Neural cell (in vitro differentiated cells): ENCODE results near the gene PRKCD. TPM values are rescaled to one million over a fixed set of nuclear protein-coding genes. Genes with fewer than 3 reads are reported as not detected.

Experiments used
- H2AFZ ChIP-seq: fragments of 200-600, 300-800 bp; sonication (generic), shearing (Covaris generic); 2 replicates; pipeline ENCODE4 v1.6.0; 2014; ENCODE audit warnings: low read depth, mild to moderate bottlenecking, antibody characterized with exemption, low read length, moderate library complexity
- H3F3A ChIP-seq: fragments of 200-600 bp; shearing (Covaris generic); 2 replicates; pipeline ENCODE4 v1.6.1; 2016; ENCODE audit warnings: mild to moderate bottlenecking, moderate library complexity, mixed read lengths, antibody characterized with exemption, low read length; ENCODE audit not compliant: insufficient read depth, poor library complexity, severe bottlenecking
- H3K27ac ChIP-seq: fragments of 200-600, 300-800 bp; sonication (generic), shearing (Covaris generic); 2 replicates; pipeline ENCODE4 v1.5.1; 2014; ENCODE audit warnings: mild to moderate bottlenecking, low read length, moderate library complexity
- H3K27me3 ChIP-seq: fragments of 300-800, 200-600 bp; sonication (generic), shearing (Covaris generic); 2 replicates; pipeline ENCODE4 v1.6.0; 2014; ENCODE audit warnings: mild to moderate bottlenecking, low read depth, low read length, moderate library complexity; ENCODE audit not compliant: insufficient read depth
- H3K36me3 ChIP-seq: fragments of 300-800, 200-600 bp; sonication (generic), shearing (Covaris generic); 2 replicates; pipeline ENCODE4 v1.5.1; 2014; ENCODE audit warnings: mild to moderate bottlenecking, antibody characterized with exemption, low read length, moderate library complexity; ENCODE audit not compliant: insufficient read depth
- H3K4me2 ChIP-seq: fragments of 300-800, 200-600 bp; sonication (generic), shearing (Covaris generic); 2 replicates; pipeline ENCODE4 v1.6.0; 2014; ENCODE audit warnings: mild to moderate bottlenecking, low read length
- H3K4me3 ChIP-seq: fragments of 300-800, 200-600 bp; sonication (generic), shearing (Covaris generic); 2 replicates; pipeline ENCODE4 v1.5.1; 2014; ENCODE audit warnings: mild to moderate bottlenecking, low read length, moderate library complexity
- H3K79me2 ChIP-seq: fragments of 200-600 bp; shearing (Covaris generic); replicated peaks from 2 replicates; pipeline ENCODE4 v1.6.0; 2014; ENCODE audit warnings: mild to moderate bottlenecking, low read length, moderate library complexity; ENCODE audit not compliant: insufficient read depth
- H3K9ac ChIP-seq: fragments of 300-800, 200-600 bp; sonication (generic), shearing (Covaris generic); 2 replicates; pipeline ENCODE4 v1.6.1; 2016; ENCODE audit warnings: mild to moderate bottlenecking, low read length, mixed read lengths
- H3K9me2 ChIP-seq: fragments of 200-600 bp; shearing (Covaris generic); 2 replicates; pipeline ENCODE4 v1.6.1; 2016; ENCODE audit warnings: mild to moderate bottlenecking, low read length, mixed read lengths; ENCODE audit not compliant: insufficient read depth
- H3K9me3 ChIP-seq: fragments of 200-600, 300-800 bp; sonication (generic), shearing (Covaris generic); 2 replicates; pipeline ENCODE4 v1.6.1; 2016; ENCODE audit warnings: mild to moderate bottlenecking, mixed run types, low read length, moderate library complexity, mixed read lengths
- H4K20me1 ChIP-seq: fragments of 200-600 bp; shearing (Covaris generic); 2 replicates; pipeline ENCODE4 v1.6.1; 2016; ENCODE audit warnings: mild to moderate bottlenecking, mixed run types; ENCODE audit not compliant: insufficient read depth
- CTCF ChIP-seq: fragments of 450-650 bp; IDR thresholded peaks from 2 replicates; pipeline ENCODE4 v1.5.1; 2014; ENCODE audit warnings: antibody characterized with exemption, mild to moderate bottlenecking, moderate library complexity; ENCODE audit not compliant: poor library complexity, severe bottlenecking
- EP300 ChIP-seq: fragments of 450-650 bp; conservative IDR thresholded peaks from 2 replicates; pipeline ENCODE4 v1.6.1; 2014; ENCODE audit warnings: antibody characterized with exemption, mild to moderate bottlenecking, moderate library complexity; ENCODE audit not compliant: poor library complexity, severe bottlenecking
- EZH2 ChIP-seq: fragments of 200-600, 300-800 bp; shearing (Covaris generic), sonication (generic); IDR thresholded peaks from 2 replicates; pipeline ENCODE4 v1.6.1; 2014; ENCODE audit warnings: antibody characterized with exemption, low read length, borderline replicate concordance, mild to moderate bottlenecking; ENCODE audit not compliant: insufficient read depth, poor library complexity, severe bottlenecking
- MXI1 ChIP-seq: fragments of 450-650 bp; conservative IDR thresholded peaks from 2 replicates; pipeline ENCODE4 v1.6.1; 2014; ENCODE audit warnings: antibody characterized with exemption, mild to moderate bottlenecking; ENCODE audit not compliant: poor library complexity, severe bottlenecking
- POLR2AphosphoS5 ChIP-seq: IDR thresholded peaks from 2 replicates; pipeline ENCODE4 v1.6.1; 2012
- RAD21 ChIP-seq: fragments of 450-650 bp; conservative IDR thresholded peaks from 2 replicates; pipeline ENCODE4 v1.6.1; 2014; ENCODE audit warnings: antibody characterized with exemption, mild to moderate bottlenecking, moderate library complexity
- REST ChIP-seq: IDR thresholded peaks from 2 replicates; pipeline ENCODE4 v1.6.1; 2012; ENCODE audit warnings: borderline replicate concordance
- SMC3 ChIP-seq: fragments of 450-650 bp; conservative IDR thresholded peaks from 2 replicates; pipeline ENCODE4 v1.6.1; 2014; ENCODE audit warnings: antibody characterized with exemption, mild to moderate bottlenecking, moderate library complexity; ENCODE audit not compliant: poor library complexity
- TAF1 ChIP-seq: IDR thresholded peaks from 2 replicates; pipeline ENCODE4 v1.6.1; 2012; ENCODE audit warnings: low read depth
- polyA plus RNA-seq: library from polyadenylated mRNA; depleted of rRNA; stranded (reverse); fragments of >200 nt; gene quantifications from 2 replicates; pipeline ENCODE4 v1.2.3, GENCODE V29; 2014

PRKCD gene
- polyA plus RNA-seq, 1 donor from 2014 or later: not detected

- Histone ChIP-seq H2AFZ (no peak overlapping the region), H3K79me2 (no peaks in the 10 kb centered on the region), H3K9ac (no peak overlapping the region), H3K27ac (no peak overlapping the region), H3K27me3 (peaks cover 50% of the 10 kb centered on the region), H3K4me2 (no peak overlapping the region), H3K36me3 (no peaks in the 10 kb centered on the region), H3K4me3 (no peak overlapping the region), H3K9me3 (no peaks in the 10 kb centered on the region), H3K9me2 (no peaks in the 10 kb centered on the region), H4K20me1 (no peaks in the 10 kb centered on the region), H3F3A (no peaks in the 10 kb centered on the region)
- TF ChIP-seq EP300 (no peak), CTCF (no peak), POLR2AphosphoS5 (no peak), REST (no peak), MXI1 (no peak), TAF1 (no peak), SMC3 (no peak), RAD21 (no peak), EZH2 (no peak)
Observed at GRCh38 chr3:53157974-53158580, 2.9 kb upstream of the PRKCD start.

DNA sequence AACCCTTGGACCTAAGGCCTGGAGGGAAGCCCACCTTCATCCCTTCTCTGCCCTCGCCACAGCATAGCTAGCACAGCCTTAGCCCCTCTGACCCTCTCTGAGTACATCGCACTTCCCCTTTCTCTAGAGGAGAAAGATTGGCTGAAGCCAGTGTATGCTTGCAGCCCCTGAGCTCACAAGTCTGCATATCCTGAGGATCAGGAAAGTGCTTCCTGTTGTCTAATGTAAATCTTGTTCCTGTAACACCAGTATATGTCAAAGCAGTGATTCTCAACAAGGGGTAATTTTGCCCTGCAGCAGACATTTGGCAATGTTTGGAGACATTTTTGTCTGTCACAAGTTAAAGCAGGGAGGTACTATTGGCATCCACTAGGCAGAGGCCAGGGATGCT lies 2.2 kb upstream of the PRKCD start:
- Histone ChIP-seq H3K9ac (no peak overlapping the region), H4K20me1 (no peaks in the 10 kb centered on the region), H3K36me3 (no peaks in the 10 kb centered on the region), H2AFZ (no peak overlapping the region), H3K4me3 (no peak overlapping the region), H3K79me2 (no peaks in the 10 kb centered on the region), H3K9me2 (no peaks in the 10 kb centered on the region), H3K4me2 (no peak overlapping the region), H3K27ac (no peak overlapping the region), H3F3A (no peaks in the 10 kb centered on the region), H3K27me3 (peaks cover 50% of the 10 kb centered on the region), H3K9me3 (no peaks in the 10 kb centered on the region)
- no peak for TF ChIP-seq MXI1
- TF ChIP-seq REST: no peak
- TF ChIP-seq EP300: no peak
- no peak for TF ChIP-seq EZH2
- no peak for TF ChIP-seq CTCF
- no peak for TF ChIP-seq RAD21
- no peak for TF ChIP-seq POLR2AphosphoS5
- no peak for TF ChIP-seq TAF1
- TF ChIP-seq SMC3: no peak
